HG03060 (cell line): Measurements from ENCODE around the gene DGKB.

Source experiments
- ATAC-seq: cut with Tn5 transposase; IDR thresholded peaks from one replicate; pipeline ENCODE4 v1.9.1; 2021; ENCODE audit warnings: low read depth, moderate number of reproducible peaks; ENCODE audit not compliant: unreplicated experiment

Gene DGKB

DNA sequence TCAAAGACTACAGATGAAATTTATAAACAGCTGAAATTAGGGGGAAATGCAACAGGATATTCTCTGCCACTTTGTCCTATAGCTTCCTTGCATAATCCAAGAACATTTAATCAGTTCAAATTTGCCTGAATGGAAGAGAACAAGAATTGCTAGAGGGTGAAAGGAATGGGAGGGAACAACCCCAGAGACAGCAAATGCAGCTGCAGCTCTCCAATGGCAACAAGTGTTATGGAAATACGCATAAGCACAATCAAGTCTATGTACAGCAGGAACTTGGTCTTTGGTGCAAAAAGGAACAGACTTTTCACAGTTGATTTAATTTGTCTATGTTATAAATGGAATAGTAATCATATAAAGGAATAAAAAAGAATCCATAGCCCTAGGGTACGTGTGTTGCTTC lies 644.1 kb downstream of the DGKB start:
- no peak for ATAC-seq

- no peak for ATAC-seq
Measured at GRCh38 chr7:14252458-14252857, 650.1 kb downstream of the DGKB start.

- ATAC-seq, result no peak
Measured at GRCh38 chr7:14242175-14242574, 660.4 kb downstream of the DGKB start.

- no peak for ATAC-seq
Measured at GRCh38 chr7:14236834-14237233, 665.7 kb downstream of the DGKB start.

DNA sequence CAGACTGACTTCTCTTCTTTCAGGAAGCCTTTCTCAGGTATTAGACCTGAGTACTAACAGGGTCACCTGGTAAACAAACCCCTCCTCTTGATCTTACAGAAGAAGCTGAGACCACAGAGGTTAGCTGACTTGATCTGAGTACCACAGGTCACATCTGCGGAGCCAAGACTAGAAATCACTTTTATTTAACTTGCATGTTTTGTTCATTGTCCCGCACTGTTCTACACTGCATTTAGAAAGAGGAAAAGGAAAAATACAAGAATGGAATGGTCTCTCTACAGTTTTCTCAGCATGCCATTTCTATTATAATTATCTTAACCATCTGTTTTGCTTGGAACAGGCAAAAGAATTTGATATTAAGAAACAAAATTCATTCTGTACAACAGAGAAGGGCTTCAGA lies 667.5 kb downstream of the DGKB start:
- ATAC-seq, result no peak

DNA sequence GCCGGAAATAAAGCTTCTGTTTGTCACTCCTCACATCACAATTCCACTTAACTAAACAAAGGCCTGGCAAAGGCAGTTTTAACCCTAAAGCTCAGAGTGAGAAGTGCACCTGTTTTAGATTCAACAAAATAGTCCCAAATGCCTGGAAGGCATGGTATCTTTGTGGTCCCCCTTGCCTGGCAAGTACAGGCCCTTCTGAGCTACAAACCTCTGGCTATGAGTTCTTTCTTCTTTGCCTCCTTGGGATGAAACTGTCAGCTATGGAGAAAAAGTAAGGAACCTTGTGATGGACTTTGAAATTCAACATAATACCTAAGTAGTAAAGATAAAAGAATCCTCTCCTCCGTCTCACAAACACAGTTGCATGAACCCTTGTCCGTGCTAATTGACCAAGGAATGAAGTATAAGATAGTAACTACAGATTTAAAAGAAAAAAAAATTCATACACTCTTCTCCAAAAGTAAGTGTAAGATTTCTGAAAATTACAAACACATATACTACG lies 668.6 kb downstream of the DGKB start:
- ATAC-seq, result no peak

GRCh38 chr7:14233076-14233867 lies 669.3 kb downstream of the DGKB start:
- no peak for ATAC-seq

DNA sequence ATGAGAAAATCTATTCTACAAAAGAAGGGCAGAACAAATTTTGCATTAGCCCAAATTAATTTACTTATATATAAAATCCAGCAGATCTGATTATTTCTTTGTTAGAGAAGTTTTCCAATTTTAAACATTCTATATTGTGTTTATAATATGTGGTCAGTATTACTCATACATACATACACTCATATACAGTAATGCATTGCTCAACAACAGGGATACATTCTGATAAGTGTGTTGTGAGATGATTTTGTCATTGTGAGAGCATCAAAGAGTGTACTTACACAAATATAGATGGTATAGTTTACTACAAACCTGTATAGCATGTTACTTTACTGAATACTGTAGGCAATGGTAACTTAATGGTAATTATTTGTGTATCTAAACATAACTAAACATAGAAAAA lies 673.5 kb downstream of the DGKB start:
- no peak for ATAC-seq

DNA sequence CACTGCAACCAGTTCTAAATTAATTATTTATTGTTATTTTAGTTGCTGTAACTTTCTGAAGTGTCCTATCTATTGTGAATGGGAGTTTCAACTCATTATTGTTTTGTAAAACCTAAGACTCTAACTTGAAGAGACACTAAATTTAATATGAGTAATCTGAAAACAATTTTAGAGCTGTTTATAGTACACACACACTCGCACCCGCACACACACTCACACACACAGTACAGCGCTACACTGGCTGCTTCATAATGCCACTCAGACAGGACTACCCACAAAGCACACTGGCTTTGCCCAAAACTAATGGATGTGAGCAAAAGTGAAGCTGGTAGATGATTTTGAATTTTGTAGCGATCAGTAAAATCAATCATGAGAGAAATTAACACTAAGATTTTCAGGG lies 674.2 kb downstream of the DGKB start:
- ATAC-seq, result no peak

DNA sequence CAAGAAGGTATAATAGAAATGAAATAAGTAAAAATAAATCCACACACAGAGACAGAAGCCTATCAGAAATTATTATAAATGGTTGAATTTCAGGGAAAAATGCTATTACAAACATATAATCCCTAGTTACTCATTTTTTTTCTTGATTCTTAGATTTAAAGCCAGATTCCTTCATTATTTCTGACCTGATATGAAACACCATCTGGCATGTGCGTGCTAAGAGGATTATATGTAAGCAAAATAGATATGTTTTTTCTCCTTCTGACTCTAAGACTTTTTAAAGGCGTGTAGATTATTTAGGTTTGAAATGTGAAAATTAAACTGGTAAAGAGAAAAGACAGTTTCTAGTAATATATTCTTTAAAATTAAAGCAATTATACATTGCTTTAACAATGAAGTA lies 676.4 kb downstream of the DGKB start:
- no peak for ATAC-seq

- ATAC-seq, result no peak
Measured at GRCh38 chr7:14219125-14219524, 683.4 kb downstream of the DGKB start.

DNA sequence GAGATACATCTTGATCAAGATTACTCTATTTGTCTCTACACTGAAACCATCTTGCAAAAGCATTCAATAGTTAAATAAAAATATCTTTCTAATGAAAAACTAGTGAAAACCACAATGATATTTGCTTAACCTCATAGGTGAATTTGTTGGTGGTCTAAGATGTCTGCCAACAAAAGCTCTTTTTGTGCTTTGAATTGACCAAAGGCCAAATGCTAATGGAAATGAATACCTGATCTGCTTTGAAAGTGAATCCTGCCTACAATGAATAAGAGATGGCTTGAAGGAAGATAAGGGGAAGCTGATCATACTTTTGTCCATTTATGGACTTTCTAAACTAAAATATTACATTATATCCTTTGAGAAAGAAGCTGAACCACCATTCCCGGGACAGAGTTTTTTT lies 684.2 kb downstream of the DGKB start:
- no peak for ATAC-seq

GRCh38 chr7:14209896-14210484 lies 692.6 kb downstream of the DGKB start:
- no peak for ATAC-seq

DNA sequence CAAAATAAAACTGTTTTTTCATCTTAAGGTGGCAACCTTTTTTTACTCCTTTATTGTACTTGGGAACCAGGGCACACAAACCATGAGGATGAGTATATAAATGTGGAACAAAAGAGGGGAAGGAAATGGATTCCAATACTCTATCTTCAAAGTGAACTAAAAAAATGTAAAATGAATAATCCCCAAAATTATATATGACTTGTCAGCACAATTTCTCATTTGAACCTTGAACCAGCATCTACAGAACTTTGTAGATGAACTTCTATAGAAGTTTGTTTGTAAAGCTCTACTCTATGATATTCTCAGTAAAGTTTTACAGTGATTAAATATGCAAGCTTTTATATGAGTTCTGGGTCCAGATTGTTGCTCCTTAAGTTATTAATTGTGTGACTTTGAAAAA lies 694.8 kb downstream of the DGKB start:
- no peak for ATAC-seq

- no peak for ATAC-seq
Measured at GRCh38 chr7:14207138-14207537, 695.4 kb downstream of the DGKB start.

GRCh38 chr7:14206121-14206520 lies 696.4 kb downstream of the DGKB start:
- no peak for ATAC-seq

- ATAC-seq, result no peak
Measured at GRCh38 chr7:14201353-14201752, 701.2 kb downstream of the DGKB start.

GRCh38 chr7:14199336-14199735 lies 703.2 kb downstream of the DGKB start:
- no peak for ATAC-seq

GRCh38 chr7:14197280-14197679 lies 705.3 kb downstream of the DGKB start:
- ATAC-seq, result no peak

DNA sequence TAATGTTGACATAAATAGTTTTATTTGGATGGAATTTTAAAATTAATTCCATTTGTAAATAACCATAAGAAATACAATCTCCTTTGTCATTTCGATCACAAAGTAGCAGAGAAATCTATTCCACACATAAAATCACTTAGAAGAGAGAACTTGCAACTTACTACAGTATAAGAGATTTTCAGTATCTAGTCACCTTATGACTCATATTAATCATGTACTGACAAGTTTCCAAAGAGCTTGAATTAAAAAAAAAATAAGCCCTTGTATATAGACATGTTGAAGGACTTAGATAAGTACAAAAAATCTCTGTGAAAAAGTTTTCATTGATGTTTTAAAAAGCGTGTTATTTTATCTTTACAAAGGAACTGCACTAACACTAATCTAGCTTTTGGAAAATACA lies 706.0 kb downstream of the DGKB start:
- ATAC-seq, result no peak

DNA sequence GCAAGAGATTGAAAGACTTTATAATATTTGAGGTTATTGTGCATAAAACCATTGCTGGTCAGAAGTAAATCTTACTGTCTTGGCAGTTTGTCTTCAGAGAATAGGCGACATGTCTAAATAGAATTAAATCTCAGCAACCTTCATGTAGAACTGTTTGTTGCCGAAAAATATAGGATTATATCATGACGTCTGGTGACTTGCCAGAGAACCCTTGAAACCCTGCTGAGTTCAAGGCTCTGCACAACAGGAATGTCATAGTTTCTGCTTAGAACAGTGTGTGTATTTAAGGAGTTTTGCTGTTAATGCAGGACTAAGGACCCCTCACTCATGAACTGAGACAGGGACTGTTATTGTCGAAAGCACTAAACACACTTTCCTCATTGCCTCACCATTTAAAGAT lies 706.7 kb downstream of the DGKB start:
- ATAC-seq, result no peak

DNA sequence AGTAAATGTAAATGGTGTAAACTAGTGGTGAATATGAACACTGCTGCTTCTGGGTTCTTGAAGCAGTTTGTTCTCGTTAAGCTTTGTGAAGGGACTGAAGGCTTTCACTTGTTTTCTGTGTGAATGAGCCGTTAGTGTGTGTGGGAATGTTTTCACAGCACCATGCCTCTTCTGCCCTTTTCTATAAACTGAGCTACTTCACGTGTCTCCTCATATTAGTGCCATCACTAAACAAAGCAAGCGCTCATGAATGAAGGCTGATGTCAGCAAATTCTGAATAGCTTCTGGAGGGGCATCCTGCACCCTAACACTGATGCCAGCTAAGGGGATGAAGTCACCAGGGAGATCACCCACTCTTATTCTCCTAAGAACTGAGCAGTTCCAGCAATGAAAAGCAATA lies 707.5 kb downstream of the DGKB start:
- ATAC-seq, result no peak
